PC-9 (cell line): ENCODE measurements around the gene MTREX.

Experiments used
- CTCF ChIP-seq: fragments of 200-600 bp; sonication (generic); conservative IDR thresholded peaks from 2 replicates; pipeline ENCODE4 v1.6.1; 2017; ENCODE audit warnings: mixed run types, antibody characterized with exemption, mild to moderate bottlenecking, moderate library complexity
- EZH2 ChIP-seq: fragments of 200-600 bp; sonication (generic); IDR thresholded peaks from 2 replicates; pipeline ENCODE4 v1.8.0; 2017; ENCODE audit warnings: antibody characterized with exemption, low read depth

DNA sequence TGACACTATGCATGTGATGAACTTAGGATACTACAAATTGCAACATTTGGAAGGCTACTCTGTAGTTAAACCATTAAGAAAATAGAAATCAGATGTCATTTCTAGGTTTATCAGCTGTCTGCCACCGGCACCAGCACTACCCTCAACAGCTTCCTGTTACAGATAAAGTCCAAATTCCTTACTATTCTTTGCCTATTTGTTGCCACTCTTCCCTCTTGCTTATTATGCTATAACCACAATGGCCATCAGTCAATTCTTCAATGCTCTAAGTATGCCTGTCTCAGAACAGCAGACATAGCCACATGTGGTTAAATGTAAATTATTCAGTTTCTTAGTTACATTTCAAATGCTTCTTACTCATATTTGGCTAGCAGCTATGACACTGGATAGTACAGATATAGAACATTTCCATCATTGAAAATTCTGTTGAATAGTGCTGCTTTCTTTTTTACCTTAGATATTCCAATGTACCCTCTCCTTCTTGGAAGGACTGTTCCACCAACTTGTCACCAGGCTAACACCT is 21.3 kb upstream of the MTREX start:
- no peak for TF ChIP-seq CTCF
- TF ChIP-seq EZH2 = no peak
